ENCODE measurements around the gene TMEM74B. TPM values are rescaled to one million over a fixed set of nuclear protein-coding genes. Genes with fewer than 3 reads are reported as not detected.

TMEM74B gene
- total and polyA plus RNA-seq, 2 of the 8 experiments (the other 6 are each of a cell fraction or from before 2014, with no cell fraction given): 4.0 to 6.4 TPM

GRCh38 chr20:1225263-1225782 is 40.5 kb upstream of the TMEM74B start:
- Histone ChIP-seq H4K8ac (ENCODE audit: extremely low read depth, insufficient read depth, low read length) (no peak overlapping the region), H3K9me3 (ENCODE audit: insufficient read depth in 2 of 2, low read depth in 1 of 2, low read length in 1 of 2) (no peaks in the 10 kb centered on the region), H3K4me1 (replicated peaks in 1 of 4; ENCODE audit: control insufficient read depth in 3 of 4, insufficient read depth in 4 of 4, low read length in 3 of 4) (peaks cover 0 to 2% (median 0%) of the 10 kb centered on the region in 4 experiments; a peak in 1 of 7 replicates), H2BK15ac (ENCODE audit: low read length) (no peak overlapping the region), H2AK5ac (ENCODE audit: low read depth, low read length) (no peak overlapping the region), H3K36me3 (ENCODE audit: control insufficient read depth in 2 of 4, insufficient read depth in 4 of 4, low read length in 3 of 4) (no peaks in the 10 kb centered on the region), H3K14ac (ENCODE audit: insufficient read length) (no peak overlapping the region), H2BK12ac (ENCODE audit: low read depth, low read length) (no peak overlapping the region), H4K5ac (ENCODE audit: insufficient read length, low read depth, low read length) (peak overlapping the region; percentile 83), H4K20me1 (replicated peaks in 1 of 2; ENCODE audit: control insufficient read depth in 1 of 2, insufficient read depth in 2 of 2, low read length in 2 of 2) (no peaks in the 10 kb centered on the region), H3K79me1 (ENCODE audit: low read depth, low read length) (no peaks in the 10 kb centered on the region), H2AFZ (ENCODE audit: low read length) (peak overlapping the region; percentile 100), H3K27me3 (replicated peaks in 1 of 4; ENCODE audit: control insufficient read depth in 3 of 4, extremely low read depth in 1 of 4, insufficient read depth in 3 of 4, low read length in 3 of 4) (peaks cover 0 to 10% (median 7%) of the 10 kb centered on the region in 4 experiments; a peak in 6 of 7 replicates), H2BK5ac (ENCODE audit: low read depth, low read length) (no peak overlapping the region), H2BK120ac (replicated peaks; ENCODE audit: low read depth, low read length) (no peak overlapping the region), H3K18ac (ENCODE audit: extremely low read depth, low read length) (no peak overlapping the region), H3K56ac (replicated peaks; ENCODE audit: insufficient read length, low read depth, low read length) (no peak overlapping the region), H2BK20ac (ENCODE audit: low read length) (no peak overlapping the region), H3K79me2 (ENCODE audit: control insufficient read depth in 1 of 2, insufficient read depth in 2 of 2, low read length in 2 of 2) (no peaks in the 10 kb centered on the region), H3K4me2 (ENCODE audit: insufficient read depth in 1 of 2, low read depth in 2 of 2, low read length in 2 of 2) (peak overlapping the region; percentile 87 to 89), H3K4me3 (ENCODE audit: extremely low read depth in 1 of 4, insufficient read depth in 2 of 4, low read depth in 3 of 4, low read length in 4 of 4) (peak overlapping the region; percentile 32 to 68 (median 62)), H4K91ac (replicated peaks; ENCODE audit: insufficient read length, low read length) (no peak overlapping the region), H3K27ac (ENCODE audit: low read depth, low read length) (no peak overlapping the region), H3K23me2 (ENCODE audit: low read depth, low read length) (peaks cover 8% of the 10 kb centered on the region; the same call in 1 of the 2 replicates), H3K23ac (ENCODE audit: insufficient read length) (no peak overlapping the region), H3K4ac (replicated peaks; ENCODE audit: insufficient read length, low read depth, low read length) (no peak overlapping the region), H3K9ac (replicated peaks in 1 of 4; ENCODE audit: extremely low read depth in 1 of 4, low read depth in 3 of 4, low read length in 3 of 4) (0 out of 7 replicates have a peak overlapping the region, but pooled peaks of 1 of the 4 experiments have one; percentile 30)
- WGBS, 2 experiments (ENCODE audit: extremely low coverage in 1 of 2, insufficient coverage in 1 of 2, insufficient read length in 1 of 2, insufficient replicate concordance in 2 of 2, low coverage in 1 of 2, low lambda C conversion rate in 2 of 2, missing lambda C conversion rate in 1 of 2): 2% methylated on average over 11 of the region's 30 CpGs; no CpG with 5 or more reads in 1 of the 2 experiments
- ChIA-PET POLR2A (ENCODE audit: partially characterized antibody) (interaction anchor here (0.9 to 1.6 kb wide), 3 partner anchors 13 to 143 kb away, joined by 4 to 7 read pairs (median 5); no protein-coding TSS in a partner anchor), CTCF (ENCODE audit: partially characterized antibody) (interaction anchor here (1.7 kb wide), 1 partner anchor 12 kb away, joined by 7 read pairs; no protein-coding TSS in a partner anchor)
- FAIRE-seq: no peak
- TF ChIP-seq POLR2A (IDR thresholded peaks at IDR 0.05; ENCODE audit: control extremely low read depth in 1 of 2, low read depth in 2 of 2, low read length in 2 of 2) (0 out of 3 replicates have a peak, but pooled peaks of 1 of the 2 experiments have one; percentile 21), MAFK (IDR thresholded peaks at IDR 0.05; ENCODE audit: low read depth, low read length) (no peak), TAF1 (IDR thresholded peaks at IDR 0.05; ENCODE audit: low read depth, low read length) (peak; percentile 24; the same call in 1 of the 2 replicates), NRF1 (IDR thresholded peaks at IDR 0.05; ENCODE audit: low read depth, low read length) (no peak), POLR2AphosphoS5 (IDR thresholded peaks at IDR 0.05; ENCODE audit: low read depth, low read length) (peak; percentile 61; the same call in 1 of the 2 replicates)
- TF ChIP-seq, protein P1, sequence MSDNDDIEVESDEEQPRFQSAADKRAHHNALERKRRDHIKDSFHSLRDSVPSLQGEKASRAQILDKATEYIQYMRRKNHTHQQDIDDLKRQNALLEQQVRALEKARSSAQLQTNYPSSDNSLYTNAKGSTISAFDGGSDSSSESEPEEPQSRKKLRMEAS (IDR thresholded peaks at IDR 0.05): peak; percentile 23; the same call in 1 of the 2 replicates
- peak in 1 of 2 experiments; percentile 75 for DNase-seq (ENCODE audit: low read depth in 1 of 2, low spot score in 2 of 2)
